Glutamatergic neuron (in vitro differentiated cells): ENCODE measurements around the gene PALM. TPM values are rescaled to one million over a fixed set of nuclear protein-coding genes. Genes with fewer than 3 reads are reported as not detected.

Experiments
- DNase-seq: peaks from one replicate; pipeline ENCODE4 v3.0.0; 2022
- H3K27ac Mint-ChIP-seq: one replicate; pipeline ENCODE4 v1.8.0; 2020; ENCODE audit warnings: mild to moderate bottlenecking, mixed read lengths, inconsistent platforms; ENCODE audit not compliant: unreplicated experiment
- H3K27me3 Mint-ChIP-seq: one replicate; pipeline ENCODE4 v1.8.0; 2020; ENCODE audit warnings: mild to moderate bottlenecking, moderate library complexity, mixed read lengths, inconsistent platforms; ENCODE audit not compliant: unreplicated experiment
- H3K36me3 Mint-ChIP-seq: one replicate; pipeline ENCODE4 v1.8.0; 2020; ENCODE audit warnings: mild to moderate bottlenecking, mixed read lengths, inconsistent platforms; ENCODE audit not compliant: unreplicated experiment
- H3K4me1 Mint-ChIP-seq: one replicate; pipeline ENCODE4 v1.8.0; 2020; ENCODE audit warnings: mild to moderate bottlenecking, low read depth, mixed read lengths, inconsistent platforms; ENCODE audit not compliant: unreplicated experiment
- H3K4me3 Mint-ChIP-seq: one replicate; pipeline ENCODE4 v1.8.0; 2020; ENCODE audit warnings: mild to moderate bottlenecking, mixed read lengths, inconsistent platforms; ENCODE audit not compliant: unreplicated experiment
- H3K9me3 Mint-ChIP-seq: one replicate; pipeline ENCODE4 v1.8.0; 2020; ENCODE audit warnings: mild to moderate bottlenecking, moderate library complexity, mixed read lengths, inconsistent platforms; ENCODE audit not compliant: unreplicated experiment
- total RNA-seq: library from RNA; stranded (reverse); fragmentation: NEBNext Ultra II Directional; extraction: Animal tissue kit (Norgen Biotek cat#: 25700); gene quantifications from one replicate; pipeline ENCODE4 v1.2.1, GENCODE V29; 2021; ENCODE audit not compliant: unreplicated experiment
- TF ChIP-seq, protein P1 (sequence below): fragments of 200-600 bp; sonication (generic); IDR thresholded peaks from one replicate; pipeline ENCODE4 v1.5.0; 2021; ENCODE audit not compliant: partially characterized antibody, unreplicated experiment

The PALM gene
- total RNA-seq, 1 donor from 2014 or later: 349 TPM

DNA sequence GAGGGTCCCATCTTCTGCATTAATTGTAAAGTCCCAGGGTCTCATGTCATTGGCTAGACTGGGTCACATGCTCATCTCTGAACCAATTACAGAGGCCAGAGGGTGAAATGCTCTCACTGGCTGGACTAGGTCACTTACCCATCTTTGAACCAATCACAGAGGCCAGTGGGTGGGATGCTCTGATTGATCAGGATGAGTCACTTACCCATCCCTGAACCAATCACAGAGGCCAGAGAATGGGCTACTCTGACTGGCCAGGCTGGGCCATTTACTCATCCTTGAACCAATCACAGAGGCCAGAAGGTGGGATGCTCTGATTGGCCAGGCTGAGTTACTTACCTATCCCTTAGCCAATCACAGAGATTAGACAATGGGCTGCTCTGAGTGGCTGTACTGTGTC is 47.5 kb downstream of the PALM start:
- Mint-ChIP-seq H3K36me3 (peaks cover 4% of the 10 kb centered on the region), H3K27me3 (peaks cover 14% of the 10 kb centered on the region), H3K4me1 (peaks cover 4% of the 10 kb centered on the region), H3K9me3 (peaks cover 14% of the 10 kb centered on the region), H3K27ac (no peak overlapping the region), H3K4me3 (no peak overlapping the region)
- TF ChIP-seq, protein P1, sequence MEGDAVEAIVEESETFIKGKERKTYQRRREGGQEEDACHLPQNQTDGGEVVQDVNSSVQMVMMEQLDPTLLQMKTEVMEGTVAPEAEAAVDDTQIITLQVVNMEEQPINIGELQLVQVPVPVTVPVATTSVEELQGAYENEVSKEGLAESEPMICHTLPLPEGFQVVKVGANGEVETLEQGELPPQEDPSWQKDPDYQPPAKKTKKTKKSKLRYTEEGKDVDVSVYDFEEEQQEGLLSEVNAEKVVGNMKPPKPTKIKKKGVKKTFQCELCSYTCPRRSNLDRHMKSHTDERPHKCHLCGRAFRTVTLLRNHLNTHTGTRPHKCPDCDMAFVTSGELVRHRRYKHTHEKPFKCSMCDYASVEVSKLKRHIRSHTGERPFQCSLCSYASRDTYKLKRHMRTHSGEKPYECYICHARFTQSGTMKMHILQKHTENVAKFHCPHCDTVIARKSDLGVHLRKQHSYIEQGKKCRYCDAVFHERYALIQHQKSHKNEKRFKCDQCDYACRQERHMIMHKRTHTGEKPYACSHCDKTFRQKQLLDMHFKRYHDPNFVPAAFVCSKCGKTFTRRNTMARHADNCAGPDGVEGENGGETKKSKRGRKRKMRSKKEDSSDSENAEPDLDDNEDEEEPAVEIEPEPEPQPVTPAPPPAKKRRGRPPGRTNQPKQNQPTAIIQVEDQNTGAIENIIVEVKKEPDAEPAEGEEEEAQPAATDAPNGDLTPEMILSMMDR: no peak
- no peak for DNase-seq

DNA sequence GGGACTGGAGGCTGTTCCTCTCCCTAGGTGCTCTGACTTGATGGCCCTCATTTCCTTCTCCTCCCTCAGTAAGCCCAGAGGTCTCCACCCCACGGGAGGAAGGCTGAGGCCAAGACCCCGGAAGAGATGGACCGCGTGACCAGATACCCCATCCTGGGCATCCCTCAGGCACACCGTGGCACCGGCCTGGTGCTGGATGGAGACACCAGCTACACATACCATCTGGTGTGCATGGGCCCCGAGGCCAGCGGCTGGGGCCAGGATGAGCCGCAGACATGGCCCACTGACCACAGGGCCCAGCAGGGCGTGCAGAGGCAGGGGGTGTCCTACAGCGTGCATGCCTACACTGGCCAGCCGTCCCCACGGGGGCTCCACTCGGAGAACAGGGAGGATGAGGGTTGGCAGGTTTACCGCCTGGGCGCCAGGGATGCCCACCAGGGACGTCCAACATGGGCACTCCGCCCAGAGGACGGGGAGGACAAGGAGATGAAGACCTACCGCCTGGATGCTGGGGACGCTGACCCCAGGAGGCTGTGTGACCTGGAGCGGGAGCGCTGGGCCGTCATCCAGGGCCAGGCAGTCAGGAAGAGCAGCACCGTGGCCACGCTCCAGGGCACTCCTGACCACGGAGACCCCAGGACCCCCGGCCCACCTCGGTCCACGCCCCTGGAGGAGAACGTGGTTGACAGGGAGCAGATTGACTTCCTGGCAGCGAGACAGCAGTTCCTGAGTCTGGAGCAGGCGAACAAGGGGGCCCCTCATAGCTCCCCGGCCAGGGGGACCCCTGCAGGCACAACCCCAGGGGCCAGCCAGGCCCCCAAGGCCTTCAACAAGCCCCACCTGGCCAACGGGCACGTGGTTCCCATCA is 48.3 kb downstream of the PALM start:
- DNase-seq: no peak
- Mint-ChIP-seq H3K4me1 (peaks cover 4% of the 10 kb centered on the region), H3K9me3 (peaks cover 14% of the 10 kb centered on the region), H3K4me3 (no peak overlapping the region), H3K27ac (no peak overlapping the region), H3K36me3 (peaks cover 4% of the 10 kb centered on the region), H3K27me3 (peaks cover 14% of the 10 kb centered on the region)
- TF ChIP-seq, protein P1: no peak

DNA sequence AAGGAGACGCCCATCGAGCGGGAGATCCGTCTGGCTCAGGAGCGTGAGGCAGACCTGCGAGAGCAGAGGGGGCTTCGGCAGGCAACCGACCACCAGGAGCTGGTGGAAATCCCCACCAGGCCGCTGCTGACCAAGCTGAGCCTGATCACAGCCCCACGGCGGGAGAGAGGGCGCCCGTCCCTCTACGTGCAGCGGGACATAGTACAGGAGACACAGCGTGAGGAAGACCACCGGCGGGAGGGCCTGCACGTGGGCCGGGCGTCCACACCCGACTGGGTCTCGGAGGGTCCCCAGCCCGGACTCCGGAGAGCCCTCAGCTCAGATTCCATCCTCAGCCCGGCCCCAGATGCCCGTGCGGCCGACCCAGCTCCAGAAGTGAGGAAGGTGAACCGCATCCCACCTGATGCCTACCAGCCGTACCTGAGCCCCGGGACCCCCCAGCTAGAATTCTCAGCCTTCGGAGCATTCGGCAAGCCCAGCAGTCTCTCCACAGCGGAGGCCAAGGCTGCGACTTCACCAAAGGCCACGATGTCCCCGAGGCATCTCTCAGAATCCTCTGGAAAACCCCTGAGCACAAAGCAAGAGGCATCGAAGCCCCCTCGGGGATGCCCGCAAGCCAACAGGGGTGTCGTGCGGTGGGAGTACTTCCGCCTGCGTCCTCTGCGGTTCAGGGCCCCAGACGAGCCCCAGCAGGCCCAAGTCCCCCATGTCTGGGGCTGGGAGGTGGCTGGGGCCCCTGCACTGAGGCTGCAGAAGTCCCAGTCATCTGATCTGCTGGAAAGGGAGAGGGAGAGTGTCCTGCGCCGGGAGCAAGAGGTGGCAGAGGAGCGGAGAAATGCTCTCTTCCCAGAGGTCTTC is 49.3 kb downstream of the PALM start:
- peaks cover 4% of the 10 kb centered on the region for H3K36me3 Mint-ChIP-seq
- H3K27ac Mint-ChIP-seq: no peak overlapping the region
- H3K4me3 Mint-ChIP-seq: no peak overlapping the region
- peaks cover 2% of the 10 kb centered on the region for H3K4me1 Mint-ChIP-seq
- DNase-seq: no peak
- H3K27me3 Mint-ChIP-seq: peaks cover 14% of the 10 kb centered on the region
- H3K9me3 Mint-ChIP-seq: peaks cover 12% of the 10 kb centered on the region
- TF ChIP-seq, protein P1: no peak

- peaks cover 10% of the 10 kb centered on the region for H3K27me3 Mint-ChIP-seq
- TF ChIP-seq, protein P1: no peak
These were observed 54.4 kb downstream of the PALM start for GRCh38 chr19:763181-763580.

More at GRCh38 chr19:763181-763580, 54.4 kb downstream of the PALM start:
- Mint-ChIP-seq H3K27ac (no peak overlapping the region), H3K4me1 (no peaks in the 10 kb centered on the region), H3K4me3 (no peak overlapping the region), H3K36me3 (peaks cover 4% of the 10 kb centered on the region), H3K9me3 (peaks cover 9% of the 10 kb centered on the region)
- DNase-seq: no peak
